ENCODE results near the gene PAPLN.

- TF ChIP-seq CTCF (IDR thresholded peaks at IDR 0.05) = peak; percentile 41 to 57 (median 55)
- TF ChIP-seq POLR2A (IDR thresholded peaks at IDR 0.05) = no peak
- TF ChIP-seq POLR2AphosphoS5 (IDR thresholded peaks at IDR 0.05) = no peak
Observed at GRCh38 chr14:73295198-73295796, 58.0 kb downstream of the PAPLN start.
